ENCODE measurements around the gene NCAPG.
"Not testable (repeated sequence)": the region's sequence is repeated elsewhere in the genome, so short reads cannot be mapped to it uniquely, and the experiment has no call there.

NCAPG gene

DNA sequence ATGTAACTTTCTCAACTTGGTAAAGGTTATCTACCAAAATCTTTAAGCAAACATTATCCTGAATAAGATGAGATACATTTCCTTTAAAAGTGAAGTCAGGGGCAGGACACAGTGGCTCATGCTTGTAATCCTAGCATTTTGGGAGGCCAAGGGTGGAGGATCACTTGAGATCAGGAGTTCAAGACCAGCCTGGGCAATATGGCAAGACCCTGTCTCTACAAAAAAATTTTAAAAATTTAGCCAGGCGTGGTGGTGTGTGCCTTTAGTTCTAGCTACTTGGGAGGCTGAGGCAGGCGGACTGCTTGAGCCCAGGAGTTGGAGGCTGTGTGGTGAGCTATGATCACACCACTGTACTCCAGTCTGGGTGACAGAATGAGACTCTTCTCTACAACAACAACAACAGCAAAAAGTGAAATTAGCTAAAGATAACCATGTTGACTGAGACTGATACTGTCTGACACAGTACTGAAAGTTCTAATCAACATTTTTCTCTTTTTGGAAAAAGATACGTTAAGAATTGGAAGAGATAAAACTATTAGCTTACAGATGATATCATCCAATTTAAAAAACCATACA, 5.1 kb upstream of the NCAPG start:
- no peak for FAIRE-seq

DNA sequence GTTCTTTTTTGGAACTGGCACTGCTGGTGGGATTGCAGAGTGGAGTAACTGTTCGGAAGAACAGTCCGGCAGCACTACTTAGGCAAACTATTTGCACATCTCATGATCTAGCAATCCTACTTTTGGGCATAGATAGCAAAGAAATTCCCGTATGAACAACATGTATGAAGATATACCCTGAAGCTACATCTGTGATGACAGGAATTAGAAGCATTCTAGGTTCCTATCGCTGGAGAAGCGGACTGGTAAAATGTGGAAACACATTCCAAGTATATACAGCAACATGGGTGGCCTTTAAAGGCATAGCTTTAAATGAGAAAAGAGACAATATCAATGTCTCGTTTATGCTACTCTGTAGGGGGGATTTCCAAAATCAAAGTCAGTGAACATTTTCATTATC, 3.3 kb upstream of the NCAPG start:
- no peak for FAIRE-seq

DNA sequence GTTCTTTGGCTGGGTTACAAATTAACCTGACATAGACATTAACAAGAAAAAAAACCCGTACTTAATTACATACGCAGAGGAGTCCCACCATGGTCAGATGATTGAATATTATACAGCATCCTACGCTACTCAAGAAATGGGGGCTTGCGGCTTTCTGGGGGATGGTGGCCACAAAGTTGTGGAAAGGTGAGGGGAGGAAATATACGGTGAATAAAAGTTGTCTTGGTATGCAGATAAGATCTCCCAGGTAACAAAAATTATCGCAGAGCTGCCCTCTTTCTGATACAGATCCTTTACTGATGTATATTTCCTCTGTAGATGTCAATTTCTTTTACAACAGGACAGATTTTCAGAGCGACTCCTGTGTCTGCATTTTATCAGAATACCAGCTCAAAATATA, 1.1 kb upstream of the NCAPG start:
- no peak for FAIRE-seq

DNA sequence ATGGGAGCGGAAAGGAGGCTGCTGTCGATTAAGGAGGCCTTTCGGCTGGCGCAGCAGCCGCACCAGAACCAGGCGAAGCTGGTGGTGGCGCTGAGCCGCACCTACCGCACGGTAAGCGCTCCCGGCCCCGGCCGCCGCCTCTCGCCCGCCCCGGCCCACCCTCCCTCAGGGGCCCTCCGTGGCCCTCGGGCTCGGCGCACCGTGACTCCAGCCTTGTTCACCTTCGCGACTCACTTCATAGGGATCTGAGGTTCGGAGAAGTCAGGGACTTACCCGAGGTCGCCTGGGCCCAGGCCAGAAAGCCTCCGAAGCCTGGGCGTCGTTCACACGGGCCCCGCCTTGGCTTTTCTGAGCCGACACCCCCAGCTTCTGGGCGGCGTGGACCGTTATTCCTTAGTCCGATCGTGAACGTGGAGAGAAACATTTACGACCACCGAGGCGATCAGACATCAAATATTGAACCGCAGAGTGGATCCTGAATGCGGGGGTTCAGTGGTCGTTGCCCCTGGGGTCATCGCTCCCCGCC, 362 bp downstream of the NCAPG start:
- no peak for FAIRE-seq

DNA sequence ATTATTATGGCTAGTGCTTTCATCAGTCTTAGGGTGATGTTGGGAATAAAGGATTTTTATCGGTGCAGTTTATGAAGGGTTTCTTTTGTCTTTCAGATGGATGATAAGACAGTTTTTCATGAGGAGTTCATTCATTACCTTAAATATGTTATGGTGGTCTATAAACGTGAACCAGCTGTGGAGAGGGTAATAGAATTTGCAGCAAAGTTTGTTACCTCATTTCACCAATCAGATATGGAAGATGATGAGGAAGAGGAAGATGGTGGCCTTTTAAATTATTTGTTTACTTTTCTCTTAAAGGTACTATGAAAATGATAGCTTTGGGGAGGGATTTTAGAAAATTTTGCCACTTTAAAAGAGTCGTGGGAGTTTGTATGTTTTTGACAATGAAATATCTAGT, 1.3 kb downstream of the NCAPG start:
- FAIRE-seq = no peak

DNA sequence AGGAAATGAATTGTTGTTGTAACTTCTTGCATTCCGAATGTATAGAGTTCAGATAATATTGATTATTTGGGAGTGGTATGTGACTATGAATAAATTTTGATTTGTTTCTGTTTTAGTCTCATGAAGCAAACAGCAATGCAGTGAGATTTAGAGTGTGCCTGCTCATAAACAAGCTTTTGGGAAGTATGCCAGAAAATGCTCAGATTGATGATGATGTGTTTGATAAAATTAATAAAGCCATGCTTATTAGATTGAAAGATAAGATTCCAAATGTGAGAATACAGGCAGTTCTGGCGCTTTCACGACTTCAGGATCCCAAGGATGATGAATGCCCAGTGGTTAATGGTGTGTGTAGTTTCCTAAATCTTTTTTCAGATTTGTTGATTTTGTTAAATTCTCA, 2.0 kb downstream of the NCAPG start:
- FAIRE-seq = no peak

DNA sequence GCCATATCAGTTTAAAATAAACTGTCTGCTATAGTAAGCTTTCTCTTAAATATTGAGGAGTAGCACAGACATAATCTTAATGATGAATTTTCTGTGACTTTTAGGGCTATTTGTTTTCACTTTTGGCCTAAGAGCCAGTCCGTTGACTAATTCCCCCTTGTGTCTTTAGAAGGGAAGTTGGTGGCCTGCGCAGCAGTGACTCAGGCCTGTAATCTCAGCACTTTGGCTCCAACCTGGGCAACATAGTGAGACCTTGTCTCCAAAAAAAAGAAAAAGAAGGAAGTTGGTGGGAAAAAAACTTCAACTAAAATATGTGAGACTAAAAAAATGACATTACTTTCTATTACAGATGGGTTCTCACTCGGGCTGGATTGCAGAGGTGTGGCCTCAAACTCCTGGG, 3.4 kb downstream of the NCAPG start:
- FAIRE-seq = no peak

DNA sequence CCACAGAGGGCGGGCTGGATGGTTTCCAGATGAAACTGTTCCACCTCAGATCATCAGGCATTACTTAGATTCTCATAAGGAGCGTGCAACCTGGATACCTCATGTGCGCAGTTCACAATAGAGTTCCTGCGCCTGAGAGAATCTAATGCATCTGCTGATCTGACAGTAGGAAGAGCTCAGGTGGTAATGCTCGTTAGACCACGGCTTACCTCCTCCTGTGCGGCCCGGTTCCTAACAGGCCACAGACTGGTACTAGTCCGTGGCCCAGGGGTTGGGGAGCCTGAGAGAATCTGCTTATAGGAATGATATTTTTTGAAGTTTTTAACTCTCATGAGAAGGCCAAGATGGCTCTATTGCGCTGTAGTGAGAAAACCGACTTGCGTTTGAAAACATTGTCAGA, 5.4 kb downstream of the NCAPG start:
- no peak for FAIRE-seq

DNA sequence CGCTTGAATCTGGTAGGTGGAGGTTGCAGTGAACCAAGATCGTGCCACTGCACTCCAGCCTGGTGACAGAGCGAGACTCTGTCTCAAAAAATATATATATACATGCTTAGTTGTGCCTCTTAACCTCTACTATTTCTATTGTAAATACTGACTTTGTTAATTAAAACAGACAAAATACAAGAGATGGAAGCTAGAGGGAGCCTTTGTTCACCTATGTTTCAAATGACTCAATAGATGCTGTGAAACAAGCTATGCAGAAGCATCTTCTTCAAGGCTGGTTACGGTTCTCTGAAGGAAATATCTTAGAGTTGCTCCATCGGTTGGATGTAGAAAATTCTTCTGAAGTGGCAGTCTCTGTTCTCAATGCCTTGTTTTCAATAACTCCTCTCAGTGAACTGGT, 6.2 kb downstream of the NCAPG start:
- FAIRE-seq = peak; percentile 95

DNA sequence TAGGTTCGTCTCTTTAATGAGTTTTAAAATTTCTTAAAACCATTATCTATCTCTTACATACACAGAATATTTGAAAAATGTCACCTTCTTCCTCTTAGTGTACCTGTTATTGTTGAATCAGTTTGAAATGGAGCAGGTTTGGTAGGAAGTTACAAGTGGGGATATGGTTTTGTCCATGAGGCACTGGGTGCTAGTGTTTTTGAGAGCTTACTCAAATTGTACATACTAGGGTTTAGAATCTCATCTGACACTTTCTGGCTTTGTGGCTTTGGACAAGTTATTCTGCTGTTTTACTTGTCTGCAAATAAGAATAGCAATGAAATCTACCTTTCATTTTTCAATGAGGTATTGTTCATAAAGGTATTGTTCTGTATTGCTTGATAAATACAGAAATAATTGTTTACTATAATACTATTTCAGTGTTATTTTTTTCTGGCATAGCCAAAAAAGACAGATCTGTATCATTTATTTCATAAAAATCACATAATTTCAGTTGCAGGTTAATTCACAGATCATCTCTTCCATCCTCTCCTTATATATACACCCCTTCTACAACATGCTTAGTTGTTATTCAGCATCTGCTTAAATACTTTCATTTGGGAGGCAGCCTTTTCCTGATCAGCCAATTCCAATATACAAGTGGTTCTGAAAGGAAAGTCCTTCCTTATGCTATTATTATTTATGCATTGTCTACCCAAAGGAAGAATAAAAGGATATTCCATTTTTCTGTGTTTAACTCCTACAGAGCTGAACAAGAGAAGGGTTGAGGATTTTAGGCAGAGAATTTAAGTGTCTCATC, 13.3 kb downstream of the NCAPG start:
- FAIRE-seq = no peak

DNA sequence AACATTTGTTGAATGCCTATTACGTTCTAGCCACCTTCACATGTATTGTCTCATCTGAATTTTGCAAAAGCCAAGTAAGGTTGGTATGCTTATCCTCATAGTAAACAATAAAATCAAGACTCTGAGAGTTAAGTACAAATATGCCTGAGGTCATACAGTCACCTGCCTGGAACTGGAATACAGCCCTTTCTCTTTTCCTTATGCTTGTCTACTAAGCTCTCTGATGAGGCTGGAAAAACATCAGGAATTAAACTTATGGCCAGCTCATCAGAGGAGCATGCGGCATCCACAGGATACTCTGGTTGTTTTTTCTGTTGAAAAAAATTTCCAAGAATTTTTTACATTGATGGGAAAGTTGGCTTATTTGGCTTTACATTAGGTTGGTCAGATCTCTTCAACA, 35.5 kb downstream of the NCAPG start:
- no peak for FAIRE-seq

DNA sequence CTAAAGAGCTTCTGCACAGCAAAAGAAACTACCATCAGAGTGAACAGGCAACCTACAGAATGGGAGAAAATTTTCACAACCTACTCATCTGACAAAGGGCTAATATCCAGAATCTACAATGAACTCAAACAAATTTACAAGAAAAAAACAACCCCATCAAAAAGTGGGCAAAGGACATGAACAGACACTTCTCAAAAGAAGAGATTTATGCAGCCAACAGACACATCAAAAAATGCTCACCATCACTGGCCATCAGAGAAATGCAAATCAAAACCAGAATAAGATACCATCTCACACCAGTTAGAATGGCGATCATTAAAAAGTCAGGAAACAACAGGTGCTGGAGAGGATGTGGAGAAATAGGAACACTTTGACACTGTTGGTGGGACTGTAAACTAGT, 39.5 kb downstream of the NCAPG start:
- FAIRE-seq = not testable (repeated sequence)

DNA sequence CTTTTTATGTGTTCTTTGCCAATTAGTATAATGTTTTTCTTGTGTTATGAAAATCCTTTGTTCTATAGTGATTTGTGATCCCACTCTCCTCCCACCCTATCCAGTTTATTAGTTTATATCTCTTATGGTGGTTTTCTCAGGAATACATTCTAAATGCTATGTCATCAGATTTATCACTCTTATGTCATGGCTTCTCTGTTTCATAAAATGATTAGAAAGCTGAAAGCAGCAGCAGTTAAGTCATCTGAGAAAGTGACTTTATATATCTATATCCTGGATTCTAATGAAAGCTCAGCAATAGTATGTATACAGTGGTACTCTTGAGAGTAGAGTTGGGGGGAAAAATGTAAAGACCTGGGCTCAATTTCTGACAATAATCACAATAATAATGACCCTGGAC, 41.2 kb downstream of the NCAPG start:
- FAIRE-seq = no peak

DNA sequence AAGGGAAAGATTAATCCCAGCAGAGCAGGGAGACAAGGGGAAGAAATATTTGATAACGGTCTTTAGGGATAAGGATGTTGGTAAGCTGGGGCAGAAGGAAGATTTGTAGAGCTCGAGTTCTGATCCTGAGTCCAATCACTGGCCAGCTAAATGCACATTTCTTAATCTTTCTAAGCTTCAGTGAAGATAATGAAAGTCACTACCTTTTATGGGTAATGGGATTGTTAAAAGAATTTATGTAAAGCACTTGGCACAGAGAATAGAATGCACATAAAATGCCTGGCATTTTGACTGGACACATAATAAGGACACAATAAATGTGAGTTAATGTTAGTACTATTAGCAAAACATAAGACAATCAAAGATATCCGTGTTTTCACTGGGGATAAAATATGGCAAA, 43.3 kb downstream of the NCAPG start:
- FAIRE-seq = no peak

DNA sequence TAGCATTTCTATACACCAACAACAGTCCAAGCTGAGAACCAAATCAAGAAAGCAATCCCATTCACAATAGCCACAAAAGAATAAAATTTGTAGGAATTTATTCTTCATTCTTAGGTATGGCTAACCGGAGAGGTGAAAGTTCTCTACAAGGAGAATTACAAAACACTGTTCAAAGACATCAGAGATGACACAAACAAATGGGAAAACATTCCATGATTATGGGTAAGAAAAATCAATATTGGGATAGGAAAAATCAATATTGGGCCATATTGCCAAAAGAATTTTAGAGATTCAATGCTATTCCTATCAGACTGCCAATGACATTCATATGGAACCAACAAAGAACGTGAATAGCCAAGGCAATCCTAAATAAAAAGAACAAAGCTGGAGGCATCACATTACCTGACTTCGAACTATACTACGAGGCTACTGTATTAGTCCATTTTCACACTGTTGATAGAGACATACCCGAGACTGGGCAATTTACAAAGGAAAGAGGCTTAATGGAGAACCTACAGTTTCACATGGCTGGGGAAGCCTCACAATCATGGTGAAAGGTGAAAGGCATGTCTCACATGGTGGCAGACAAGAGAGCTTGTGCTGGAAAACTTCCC, 49.1 kb downstream of the NCAPG start:
- FAIRE-seq = no peak

DNA sequence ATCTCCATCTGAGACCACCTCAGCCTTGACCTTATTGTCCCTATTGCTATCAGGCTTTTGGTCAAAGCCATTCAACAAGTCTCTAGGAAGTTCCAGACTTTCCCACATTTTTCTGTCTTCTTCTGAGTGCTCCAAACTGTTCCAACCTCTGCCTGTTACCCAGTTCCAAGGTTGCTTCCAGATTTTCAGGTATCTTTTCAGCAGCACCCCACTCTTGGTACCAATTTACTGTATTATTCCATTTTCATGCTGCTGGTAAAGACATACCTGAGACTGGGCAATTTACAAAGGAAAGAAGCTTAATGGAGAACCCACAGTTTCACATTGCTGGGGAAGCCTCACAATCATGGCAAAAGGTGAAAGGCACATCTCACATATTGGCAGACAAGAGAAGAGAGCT, 51.1 kb downstream of the NCAPG start:
- FAIRE-seq = not testable (repeated sequence)

DNA sequence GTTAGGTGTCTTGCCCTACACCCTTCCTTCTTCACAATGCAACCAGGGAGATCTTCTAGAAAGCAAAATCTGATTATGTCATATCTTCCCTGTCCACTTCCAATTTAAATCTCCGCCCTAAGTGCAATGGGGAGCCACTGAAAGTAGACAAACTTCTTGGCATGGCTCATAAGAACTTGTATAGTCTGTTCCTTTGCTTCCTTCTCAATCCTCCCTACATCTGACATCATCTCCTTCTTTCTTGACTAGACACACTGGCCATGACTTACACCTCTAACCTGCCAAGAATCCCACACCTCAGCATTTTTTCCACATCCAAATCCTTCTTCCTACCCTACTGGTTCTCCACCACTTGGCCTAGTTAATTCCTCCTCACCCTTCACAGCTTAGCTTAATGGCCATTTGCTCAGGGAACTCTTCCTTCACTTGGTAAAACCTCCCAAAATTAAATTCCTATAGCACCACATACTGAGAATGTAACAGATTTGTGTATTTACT, 55.1 kb downstream of the NCAPG start:
- FAIRE-seq = no peak

DNA sequence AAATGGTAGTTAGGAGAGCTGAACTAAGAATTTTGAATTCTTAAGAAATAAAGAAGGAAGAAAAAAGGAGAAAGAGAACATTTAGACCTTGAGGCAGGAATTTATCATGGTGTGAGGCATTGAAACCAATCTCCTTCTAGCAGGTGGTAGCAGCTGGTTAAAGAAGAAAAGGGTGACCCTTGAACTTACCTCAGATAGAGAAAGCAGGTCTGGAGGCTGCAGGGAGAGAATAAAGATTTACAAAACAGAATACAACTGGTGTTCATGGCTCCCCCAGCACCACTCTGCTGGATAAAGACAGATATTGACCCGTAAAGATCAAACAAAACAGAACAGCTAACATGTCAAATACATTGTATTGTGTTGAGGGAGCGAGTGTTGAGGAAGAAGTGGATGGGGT, 56.0 kb downstream of the NCAPG start:
- FAIRE-seq = no peak

DNA sequence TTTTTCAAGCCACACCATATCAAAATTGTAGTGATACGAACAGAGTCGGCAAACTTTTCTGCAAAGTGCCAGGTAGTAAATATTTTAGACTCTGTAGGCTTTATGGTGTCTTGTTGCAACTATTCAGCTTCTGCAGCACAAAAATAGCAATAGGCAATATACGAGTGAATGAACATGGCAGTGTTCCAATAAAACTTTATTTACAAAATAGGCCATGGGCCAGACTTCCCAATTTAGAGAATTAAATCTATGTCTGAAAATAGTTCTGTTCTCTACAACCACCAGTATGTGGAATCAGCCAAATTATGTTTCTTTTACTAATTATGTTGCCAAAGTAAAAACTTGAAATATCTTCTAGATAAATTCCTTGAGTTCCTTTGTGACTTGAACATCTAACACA, 56.5 kb downstream of the NCAPG start:
- FAIRE-seq = no peak

DNA sequence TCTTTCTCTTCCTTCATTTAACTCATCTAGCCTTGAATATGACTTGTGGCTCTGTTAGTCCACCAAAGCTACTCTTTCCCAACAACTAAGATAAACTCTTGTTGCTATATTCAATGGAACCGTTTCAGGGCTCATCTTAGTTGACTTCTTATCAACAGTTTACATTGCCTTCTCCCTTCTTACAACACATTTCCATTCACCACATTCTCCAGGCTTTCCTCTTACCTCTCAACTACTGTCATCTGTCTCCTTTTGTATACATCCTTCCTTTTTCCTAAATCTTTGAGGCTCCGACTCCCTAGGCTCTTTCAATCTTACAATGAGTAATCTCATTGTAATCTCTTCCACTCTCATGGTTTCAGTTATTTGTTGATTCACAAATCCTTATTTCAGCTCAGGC, 58.5 kb downstream of the NCAPG start:
- FAIRE-seq = no peak

DNA sequence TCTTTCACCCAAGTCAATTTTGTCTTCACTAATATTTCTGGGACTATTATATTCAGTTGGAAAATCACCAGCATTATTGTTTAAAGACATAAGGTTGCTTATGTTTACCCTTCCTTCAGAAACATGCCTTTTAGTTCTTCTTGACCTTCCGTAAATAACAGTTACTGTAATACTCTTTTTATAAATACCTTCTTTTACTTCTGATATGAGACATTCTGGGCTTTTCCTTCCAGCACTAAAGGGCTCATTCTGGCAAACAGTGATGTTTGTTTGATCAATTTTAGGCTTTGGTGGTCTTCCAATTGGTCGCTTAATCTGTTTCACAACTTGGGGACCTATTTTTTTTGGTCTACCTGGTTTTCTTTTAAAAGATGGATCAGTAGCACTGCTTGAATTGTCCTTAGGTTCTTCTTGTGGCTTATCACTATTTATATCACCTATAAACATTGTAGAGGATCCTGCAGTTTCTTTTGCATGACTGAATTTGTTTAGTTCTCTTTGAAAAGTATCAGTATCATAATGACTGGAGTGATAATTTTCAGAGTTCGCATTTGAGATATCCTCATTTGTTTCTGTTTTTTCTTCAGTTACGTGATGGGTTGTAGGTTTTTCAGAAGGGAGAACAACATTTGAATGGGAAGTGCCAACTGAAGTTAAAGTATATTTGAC, 64.8 kb downstream of the NCAPG start:
- FAIRE-seq = no peak

DNA sequence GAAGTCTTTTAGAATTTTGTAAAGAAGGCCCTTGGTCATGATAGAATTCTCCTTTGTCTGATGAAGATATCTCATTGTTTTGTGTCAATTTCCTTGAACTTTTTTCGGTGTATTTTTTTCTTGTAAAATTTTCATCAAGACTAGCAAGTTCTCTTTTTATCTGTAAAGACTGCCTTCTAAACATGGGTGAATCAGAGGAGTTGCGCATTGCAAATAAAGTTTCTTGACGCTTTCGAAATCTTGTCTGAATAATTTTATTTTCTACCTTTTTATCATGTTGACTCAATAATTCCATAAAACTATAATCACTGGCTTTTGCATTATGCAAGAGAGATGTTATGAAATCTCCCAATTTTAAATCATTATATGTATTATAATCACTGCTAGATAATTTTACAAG, 66.2 kb downstream of the NCAPG start:
- FAIRE-seq = no peak

DNA sequence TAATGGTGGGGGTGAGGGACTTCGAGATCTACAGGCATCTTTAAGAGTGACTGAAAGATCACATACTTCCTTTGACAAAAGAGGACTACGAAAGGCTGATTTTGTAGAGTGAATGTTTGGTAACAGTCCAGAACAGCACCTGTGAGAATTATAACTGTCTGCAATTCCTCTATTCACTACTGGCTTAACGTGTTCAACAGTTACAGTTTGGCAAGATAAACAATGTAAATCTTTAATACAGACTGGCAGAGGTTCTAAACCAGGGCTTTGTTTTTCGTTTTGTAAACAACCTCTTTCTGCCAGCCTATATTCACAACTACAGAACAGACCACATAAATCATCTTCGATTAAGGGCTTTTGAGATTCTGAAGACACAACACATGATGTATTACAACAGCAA, 66.9 kb downstream of the NCAPG start:
- FAIRE-seq = no peak

DNA sequence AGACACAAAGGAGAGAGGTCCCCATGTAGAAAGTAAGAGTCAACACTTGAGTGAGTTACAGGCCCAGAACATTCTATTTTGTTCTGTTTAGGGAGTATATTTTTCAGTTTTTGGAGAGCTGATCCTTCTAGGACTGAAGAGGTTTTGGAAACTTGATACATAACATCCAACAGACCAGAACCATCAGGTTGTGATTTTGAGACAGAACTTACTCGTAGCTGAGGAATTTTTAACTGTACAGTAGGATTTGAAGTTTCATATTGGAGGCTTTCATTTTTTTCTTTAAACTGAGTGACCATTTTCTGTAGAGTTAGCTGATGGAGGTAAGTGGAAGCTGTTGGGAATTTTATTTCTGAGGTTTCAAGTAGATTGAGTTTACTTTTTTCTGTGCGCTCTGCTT, 73.3 kb downstream of the NCAPG start:
- FAIRE-seq = no peak
